MCF 10A (cell line): ENCODE data around the gene CD33. TPM values are rescaled to one million over a fixed set of nuclear protein-coding genes. Genes with fewer than 3 reads are reported as not detected.

Source experiments
- BruUV-seq: library from RNA; stranded (reverse); fragments of 400-500 nt; replicated peaks from 2 replicates; lab custom pipeline; 2021; lab: Mats Ljungman, UMichigan
- CTCF ChIA-PET: fragments of 300-600 bp; sonication (Branson Sonifier 250); formaldehyde crosslinking; extraction: SDS; loops from one replicate; lab custom pipeline; 2021; ENCODE audit warnings: antibody characterized with exemption, inconsistent platforms; lab: Yijun Ruan, JAX
- POLR2A ChIA-PET: fragments of 300-600, 350-650 bp; sonication (Branson Sonifier 250); formaldehyde crosslinking; extraction: SDS; loops from one replicate; lab custom pipeline; 2020; ENCODE audit warnings: antibody characterized with exemption, inconsistent platforms; lab: Yijun Ruan, JAX
- DNase-seq: peaks from one replicate; pipeline ENCODE4 v3.0.0-alpha.2; 2018; ENCODE audit not compliant: unreplicated experiment
- H3K27ac Mint-ChIP-seq: one replicate; pipeline ENCODE4 v1.8.0; 2022; ENCODE audit warnings: mild to moderate bottlenecking, low read depth, mixed read lengths; ENCODE audit not compliant: unreplicated experiment
- H3K27me3 Mint-ChIP-seq: one replicate; pipeline ENCODE4 v1.8.0; 2022; ENCODE audit warnings: mixed read lengths; ENCODE audit not compliant: insufficient read depth, unreplicated experiment
- H3K36me3 Mint-ChIP-seq: one replicate; pipeline ENCODE4 v1.8.0; 2022; ENCODE audit warnings: mild to moderate bottlenecking, moderate library complexity, mixed read lengths; ENCODE audit not compliant: insufficient read depth, unreplicated experiment
- H3K4me1 Mint-ChIP-seq: one replicate; pipeline ENCODE4 v1.8.0; 2022; ENCODE audit warnings: mixed read lengths; ENCODE audit not compliant: insufficient read depth, unreplicated experiment
- H3K4me3 Mint-ChIP-seq: one replicate; pipeline ENCODE4 v1.8.0; 2022; ENCODE audit warnings: mild to moderate bottlenecking, moderate library complexity, mixed read lengths; ENCODE audit not compliant: unreplicated experiment
- H3K9me3 Mint-ChIP-seq: one replicate; pipeline ENCODE4 v1.8.0; 2022; ENCODE audit warnings: mixed read lengths; ENCODE audit not compliant: unreplicated experiment
- intact Hi-C: fragments of 100-400 bp; cut with micrococcal nuclease; formaldehyde crosslinking; loops from 2 replicates; pipeline ENCODE4 v1.14.1; 2022
- total RNA-seq: library from RNA; stranded (reverse); gene quantifications from 2 replicates; pipeline ENCODE4 v1.2.3, GENCODE V29; 2022
- TF ChIP-seq, protein P1 (sequence below): fragments of 200-600 bp; IDR thresholded peaks from one replicate; pipeline ENCODE4 v1.8.0; 2022; ENCODE audit warnings: antibody characterized with exemption, mild to moderate bottlenecking; ENCODE audit not compliant: unreplicated experiment

The CD33 gene
- total RNA-seq, 1 experiment from 2014 or later, result 0.33 TPM

GRCh38 chr19:51256155-51256625, 31.3 kb downstream of the CD33 start:
- TF ChIP-seq, protein P1, sequence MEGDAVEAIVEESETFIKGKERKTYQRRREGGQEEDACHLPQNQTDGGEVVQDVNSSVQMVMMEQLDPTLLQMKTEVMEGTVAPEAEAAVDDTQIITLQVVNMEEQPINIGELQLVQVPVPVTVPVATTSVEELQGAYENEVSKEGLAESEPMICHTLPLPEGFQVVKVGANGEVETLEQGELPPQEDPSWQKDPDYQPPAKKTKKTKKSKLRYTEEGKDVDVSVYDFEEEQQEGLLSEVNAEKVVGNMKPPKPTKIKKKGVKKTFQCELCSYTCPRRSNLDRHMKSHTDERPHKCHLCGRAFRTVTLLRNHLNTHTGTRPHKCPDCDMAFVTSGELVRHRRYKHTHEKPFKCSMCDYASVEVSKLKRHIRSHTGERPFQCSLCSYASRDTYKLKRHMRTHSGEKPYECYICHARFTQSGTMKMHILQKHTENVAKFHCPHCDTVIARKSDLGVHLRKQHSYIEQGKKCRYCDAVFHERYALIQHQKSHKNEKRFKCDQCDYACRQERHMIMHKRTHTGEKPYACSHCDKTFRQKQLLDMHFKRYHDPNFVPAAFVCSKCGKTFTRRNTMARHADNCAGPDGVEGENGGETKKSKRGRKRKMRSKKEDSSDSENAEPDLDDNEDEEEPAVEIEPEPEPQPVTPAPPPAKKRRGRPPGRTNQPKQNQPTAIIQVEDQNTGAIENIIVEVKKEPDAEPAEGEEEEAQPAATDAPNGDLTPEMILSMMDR, result no peak
- ChIA-PET CTCF (interaction anchor here (0.6 kb wide), 1 partner anchor 145 kb away, joined by 3 read pairs; no protein-coding TSS in a partner anchor), POLR2A (no interaction called here)
- Mint-ChIP-seq H3K27me3 (no peaks in the 10 kb centered on the region), H3K36me3 (no peaks in the 10 kb centered on the region), H3K9me3 (peaks cover 5% of the 10 kb centered on the region), H3K4me1 (no peaks in the 10 kb centered on the region), H3K27ac (no peak overlapping the region), H3K4me3 (no peak overlapping the region)
- no TSS peak for BruUV-seq
- no peak for DNase-seq
- intact Hi-C loops, result no loop called here

DNA sequence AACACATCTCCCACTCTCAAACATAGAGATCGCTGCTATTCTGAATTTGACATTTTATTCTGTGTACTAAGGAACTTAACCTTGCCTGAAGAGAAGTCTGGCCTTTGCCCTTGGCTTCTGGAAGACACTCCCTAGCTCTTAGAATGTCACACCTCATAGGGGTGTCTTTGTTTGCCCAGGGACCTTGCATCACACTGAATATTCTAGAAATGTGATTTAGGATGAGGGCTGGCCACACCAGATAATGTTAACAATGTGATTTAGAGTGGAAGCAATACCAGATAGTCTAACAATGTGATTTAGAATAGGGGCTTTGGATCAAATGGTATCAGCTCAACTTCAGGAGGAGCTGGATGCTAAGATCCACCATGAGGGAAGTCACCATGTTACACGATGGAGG, 32.6 kb downstream of the CD33 start:
- Mint-ChIP-seq H3K9me3 (no peaks in the 10 kb centered on the region), H3K4me3 (no peak overlapping the region), H3K36me3 (no peaks in the 10 kb centered on the region), H3K27me3 (no peaks in the 10 kb centered on the region), H3K27ac (no peak overlapping the region), H3K4me1 (no peaks in the 10 kb centered on the region)
- DNase-seq, result no peak
- POLR2A ChIA-PET, result no interaction called here
- BruUV-seq, result no TSS peak
- CTCF ChIA-PET, result interaction anchor here (0.6 to 1.0 kb wide), 5 partner anchors 10 to 90 kb away, joined by 3 to 4 read pairs (median 3); no protein-coding TSS in a partner anchor
- TF ChIP-seq, protein P1, result no peak
- intact Hi-C loops, result no loop called here

DNA sequence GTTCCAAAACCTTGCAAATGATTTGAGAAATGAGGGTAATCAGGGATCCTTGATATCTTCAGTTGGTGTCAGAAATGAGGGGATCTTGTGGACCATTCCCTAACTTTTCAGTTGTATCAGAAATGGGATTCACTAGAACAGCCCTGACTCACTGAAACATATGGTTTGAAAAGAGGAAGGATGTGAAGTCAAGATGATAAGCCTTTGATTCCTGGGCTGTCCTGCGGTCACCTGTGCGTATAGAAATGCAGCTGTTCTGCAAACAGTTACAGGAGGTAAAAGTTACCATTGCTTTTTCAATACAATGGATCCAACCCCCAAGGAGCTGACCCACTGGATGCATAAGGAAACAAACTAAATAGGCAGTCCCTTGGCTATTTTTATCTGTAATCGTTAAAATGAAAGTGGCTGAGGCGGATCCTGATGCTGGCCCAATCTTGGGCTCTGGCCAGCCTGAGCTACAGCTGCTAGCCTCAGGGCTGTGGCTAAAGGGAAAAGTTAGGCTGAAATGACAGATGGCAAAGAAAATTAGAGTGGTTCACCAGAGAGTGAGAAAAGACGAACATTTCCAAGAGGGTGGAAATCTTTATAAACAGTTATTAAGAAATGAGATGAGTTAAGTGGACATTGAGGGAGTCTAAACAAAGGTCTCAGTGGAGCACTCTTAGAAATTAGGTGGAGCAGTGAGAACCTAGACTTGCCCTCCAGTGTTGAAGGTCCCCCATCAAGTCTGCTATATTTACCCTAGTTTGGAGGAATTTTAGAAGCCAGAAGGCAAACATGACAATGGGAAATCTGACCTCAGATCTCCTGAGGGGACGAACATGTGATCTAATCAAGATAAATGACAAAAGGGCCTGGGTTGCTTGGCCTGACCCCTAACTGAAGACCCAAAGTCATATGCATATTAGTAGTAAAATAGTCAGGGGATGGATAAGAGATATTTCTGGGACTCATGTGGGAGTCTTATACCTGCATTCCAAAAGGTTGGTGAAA, 33.6 kb downstream of the CD33 start:
- Mint-ChIP-seq H3K36me3 (no peaks in the 10 kb centered on the region), H3K27me3 (no peaks in the 10 kb centered on the region), H3K9me3 (no peaks in the 10 kb centered on the region), H3K27ac (no peak overlapping the region), H3K4me1 (no peaks in the 10 kb centered on the region), H3K4me3 (no peak overlapping the region)
- DNase-seq, result no peak
- ChIA-PET CTCF (interaction anchor here (0.6 to 1.2 kb wide), 7 partner anchors 11 to 101 kb away, joined by 3 to 8 read pairs (median 3); no protein-coding TSS in a partner anchor), POLR2A (no interaction called here)
- TF ChIP-seq, protein P1, result no peak
- intact Hi-C loops, result no loop called here
- BruUV-seq, result no TSS peak
